Stromal cell of bone marrow (primary cell): ENCODE data around the gene CALML4.
"Not testable (repeated sequence)": the region's sequence is repeated elsewhere in the genome, so short reads cannot be mapped to it uniquely, and the experiment has no call there.

Experiments used
- DNase-seq: peaks from one replicate; pipeline ENCODE4 v3.0.0-alpha.2; 2012; ENCODE audit warnings: low read depth

CALML4 gene

GRCh38 chr15:68190048-68190447 lies 15.1 kb downstream of the CALML4 start:
- DNase-seq = no peak

DNA sequence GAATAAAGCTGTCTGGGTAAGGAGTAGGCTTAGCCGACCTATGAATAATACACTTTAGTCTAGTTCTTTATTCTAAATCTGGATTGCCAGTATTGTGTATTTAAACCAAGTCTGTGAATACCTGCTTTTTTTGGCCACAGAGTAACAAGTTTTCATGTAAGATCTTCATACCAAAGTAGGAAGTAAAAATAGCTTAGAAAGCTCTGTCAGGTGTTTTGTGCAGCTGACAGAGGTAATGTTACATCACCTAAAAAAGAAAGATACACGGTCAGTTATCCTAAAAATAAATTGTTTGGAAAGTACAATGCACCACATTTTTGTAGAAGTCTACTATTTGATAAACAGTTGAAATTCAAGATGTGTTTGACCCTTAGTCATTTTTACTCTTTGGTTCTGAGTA lies 16.5 kb downstream of the CALML4 start:
- DNase-seq = no peak

GRCh38 chr15:68187559-68187958 lies 17.6 kb downstream of the CALML4 start:
- DNase-seq = peak; percentile 34

DNA sequence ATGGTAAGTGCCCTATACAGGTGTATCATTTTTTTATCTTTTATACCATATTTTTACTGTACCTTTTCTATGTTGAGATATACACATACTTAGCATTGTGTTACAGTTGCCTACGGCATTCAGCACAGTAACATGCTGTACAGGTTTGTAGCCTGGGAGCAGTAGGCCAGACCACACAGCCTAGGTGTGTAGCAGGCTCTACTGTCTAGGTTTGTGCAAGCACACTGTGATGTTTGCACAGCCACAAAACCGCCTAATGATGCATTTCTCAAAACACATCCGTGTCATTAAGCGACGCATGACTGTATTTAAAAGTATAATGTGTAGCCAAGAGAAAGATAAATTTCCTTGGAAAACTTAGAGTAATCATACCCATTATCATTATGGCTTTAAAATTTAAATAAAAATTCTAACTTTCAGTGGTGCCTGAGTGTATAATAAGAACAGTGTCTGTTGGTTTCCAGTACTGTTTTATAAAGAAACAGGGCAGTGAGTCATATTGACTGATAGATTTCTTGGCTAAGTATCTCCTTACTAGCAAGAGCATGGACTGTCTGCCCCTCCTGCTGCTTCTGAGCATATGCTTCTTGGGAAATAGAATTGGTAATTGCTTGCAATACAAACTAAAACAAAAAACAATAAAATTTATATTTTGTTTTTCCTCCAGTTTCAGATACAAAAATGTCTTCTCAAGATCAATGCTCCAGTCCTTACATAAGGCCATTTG lies 18.3 kb downstream of the CALML4 start:
- peak; percentile 60 for DNase-seq

DNA sequence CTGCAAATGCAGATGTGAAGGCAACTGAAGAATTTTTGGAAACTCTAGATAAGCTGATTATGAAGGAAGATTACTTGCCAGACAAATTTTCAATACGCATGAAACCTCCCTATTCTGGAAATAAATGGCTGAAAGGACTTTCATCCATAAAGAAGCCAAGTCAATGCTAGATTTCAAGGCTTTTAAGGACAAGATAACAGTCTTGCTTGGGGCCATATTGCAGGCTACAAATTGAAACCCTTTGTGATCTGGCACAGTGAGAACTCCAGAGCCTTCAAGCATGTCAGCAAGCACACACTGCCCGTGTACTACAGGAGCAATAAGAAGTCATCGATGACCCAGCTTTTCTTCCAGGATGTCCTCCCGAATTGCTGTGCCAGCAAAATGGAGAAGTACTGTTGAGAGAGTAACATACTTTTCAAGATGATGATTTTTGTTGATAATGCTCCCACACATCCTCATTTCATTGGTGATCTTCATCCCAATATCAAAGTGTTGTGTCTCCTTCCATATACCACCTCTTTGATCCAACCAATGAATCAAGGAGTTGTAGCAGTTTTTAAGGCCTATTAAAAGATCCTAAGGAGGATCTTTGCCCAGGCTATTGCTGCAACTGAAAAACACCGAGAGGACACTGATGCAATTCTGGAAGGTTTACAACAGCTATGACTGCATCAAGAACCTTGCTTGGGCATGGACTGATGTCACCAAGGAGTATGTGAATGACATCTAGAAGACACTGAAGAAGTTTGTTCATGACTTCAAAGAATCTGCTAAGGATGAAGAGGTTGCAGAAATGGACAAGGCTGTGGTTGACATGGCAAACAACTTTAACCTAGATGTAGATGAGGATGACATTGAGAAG lies 20.3 kb downstream of the CALML4 start:
- DNase-seq = no peak

GRCh38 chr15:68183616-68184315 lies 21.4 kb downstream of the CALML4 start:
- no peak for DNase-seq

- DNase-seq = no peak
Measured at GRCh38 chr15:68177742-68178141, 27.4 kb downstream of the CALML4 start.

DNA sequence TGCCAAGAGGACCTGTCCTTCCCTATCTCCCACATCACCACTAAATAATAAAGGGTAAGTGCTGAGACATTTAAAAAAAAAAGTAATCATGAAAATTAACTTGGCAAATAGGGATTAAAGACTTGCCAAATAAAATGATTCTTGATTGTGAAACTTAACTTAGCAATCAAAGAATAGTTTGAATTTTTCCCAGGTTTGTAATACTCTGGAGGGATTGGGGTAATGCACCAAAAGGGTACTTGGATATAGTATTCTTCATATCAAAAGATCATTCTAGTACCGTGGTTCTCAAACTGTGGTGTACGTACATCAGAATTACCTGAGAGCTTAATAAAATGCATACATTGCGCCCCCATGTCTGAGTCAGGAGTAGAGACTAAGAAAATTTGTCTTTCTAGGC lies 28.5 kb downstream of the CALML4 start:
- DNase-seq = no peak

GRCh38 chr15:68175526-68175925 lies 29.6 kb downstream of the CALML4 start:
- DNase-seq = no peak

DNA sequence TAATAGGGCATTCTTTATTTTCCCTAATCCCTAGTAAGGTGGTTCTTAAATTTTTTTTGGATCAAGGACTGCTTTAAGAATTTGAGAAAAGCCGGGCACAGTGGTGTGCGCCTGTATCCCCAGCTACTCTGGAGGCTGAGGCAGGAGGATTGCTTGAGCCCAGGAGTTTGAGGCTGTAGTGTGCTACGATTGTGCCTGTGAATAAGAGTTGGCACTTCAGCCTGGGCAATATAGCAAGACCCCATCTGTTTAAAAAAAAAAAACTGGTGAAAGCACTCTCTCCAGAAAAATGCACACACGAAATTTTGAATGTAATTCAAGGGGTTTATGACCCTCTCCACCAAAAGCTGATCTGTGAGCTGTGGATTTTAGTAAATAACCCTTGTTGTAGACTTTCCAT lies 32.0 kb downstream of the CALML4 start:
- DNase-seq = no peak

DNA sequence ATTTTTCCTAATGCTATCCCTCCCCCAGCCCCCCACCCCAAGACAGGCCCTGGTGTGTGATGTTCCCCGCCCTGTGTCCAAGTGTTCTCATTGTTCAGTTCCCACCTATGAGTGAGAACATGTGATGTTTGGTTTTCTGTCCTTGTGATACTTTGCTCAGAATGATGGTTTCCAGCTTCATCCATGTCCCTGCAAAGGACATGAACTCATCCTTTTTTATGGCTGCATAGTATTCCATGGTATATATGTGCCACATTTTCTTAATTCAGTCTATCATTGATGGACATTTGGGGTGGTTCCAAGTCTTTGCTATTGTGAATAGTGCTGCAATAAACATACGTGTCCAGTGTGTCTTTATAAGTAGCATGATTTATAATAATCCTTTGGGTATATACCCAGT lies 33.1 kb downstream of the CALML4 start:
- DNase-seq = not testable (repeated sequence)

DNA sequence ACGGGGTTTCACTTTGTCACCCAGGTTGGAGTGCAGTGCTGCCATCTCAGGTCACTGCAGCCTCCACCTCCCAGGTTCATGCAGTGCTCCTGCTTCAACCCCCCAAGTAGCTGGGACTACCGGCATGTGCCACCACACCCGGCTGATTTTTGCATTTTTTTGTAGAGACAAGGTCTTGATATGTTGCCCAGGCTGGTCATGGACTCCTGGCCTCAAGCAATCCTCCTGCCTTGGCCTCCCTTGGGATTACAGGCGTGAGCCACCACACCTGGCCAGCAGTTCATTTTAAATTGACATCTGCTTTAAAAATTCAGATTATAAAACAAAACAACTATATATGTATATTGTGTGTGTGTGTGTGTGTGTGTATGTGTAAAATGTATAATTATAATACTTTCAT lies 38.3 kb downstream of the CALML4 start:
- no peak for DNase-seq

DNA sequence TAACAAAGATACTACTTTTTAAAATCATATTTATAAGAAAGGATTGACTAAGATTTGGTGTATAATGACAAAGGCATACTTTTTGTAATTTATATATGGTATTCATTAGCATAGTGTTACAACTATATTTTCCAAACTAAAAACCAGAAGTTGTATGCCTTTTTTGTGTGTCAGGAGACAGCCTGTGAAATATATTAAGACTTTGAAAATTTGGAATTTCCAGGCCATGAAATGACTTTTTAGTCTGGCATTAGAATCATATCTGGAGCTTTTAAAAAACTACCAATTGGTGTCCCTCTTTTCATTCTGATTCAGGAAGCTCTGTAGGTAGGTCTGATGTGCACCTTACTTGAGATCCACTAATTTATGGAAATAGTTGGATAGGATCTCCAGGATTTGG lies 41.9 kb downstream of the CALML4 start:
- no peak for DNase-seq

DNA sequence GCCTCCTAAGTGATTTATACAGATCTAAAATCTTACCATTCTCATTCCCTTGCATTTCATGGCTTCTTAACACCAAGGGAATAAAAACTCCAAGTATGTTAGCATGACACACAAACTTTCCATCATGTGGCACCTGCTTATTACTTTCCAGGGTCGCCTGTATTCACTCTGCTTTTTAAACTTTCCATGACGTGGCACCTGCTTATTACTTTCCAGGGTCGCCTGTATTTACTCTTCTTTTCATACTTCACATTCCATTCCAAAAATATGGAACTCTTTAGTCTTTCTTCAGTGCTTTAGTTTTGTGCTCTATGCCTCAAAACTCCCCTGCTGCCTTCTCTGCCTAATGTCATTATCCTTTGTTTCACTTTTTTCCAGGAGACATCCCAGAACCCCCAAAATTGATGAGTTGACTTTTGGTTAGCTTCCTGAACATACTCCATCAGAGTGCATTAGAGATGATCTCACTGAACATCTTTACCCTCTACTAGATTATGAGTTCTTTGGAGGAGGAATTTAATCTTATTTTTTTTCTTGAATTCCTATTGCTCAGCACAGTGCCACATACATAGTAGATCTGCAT lies 47.0 kb downstream of the CALML4 start:
- DNase-seq = no peak

DNA sequence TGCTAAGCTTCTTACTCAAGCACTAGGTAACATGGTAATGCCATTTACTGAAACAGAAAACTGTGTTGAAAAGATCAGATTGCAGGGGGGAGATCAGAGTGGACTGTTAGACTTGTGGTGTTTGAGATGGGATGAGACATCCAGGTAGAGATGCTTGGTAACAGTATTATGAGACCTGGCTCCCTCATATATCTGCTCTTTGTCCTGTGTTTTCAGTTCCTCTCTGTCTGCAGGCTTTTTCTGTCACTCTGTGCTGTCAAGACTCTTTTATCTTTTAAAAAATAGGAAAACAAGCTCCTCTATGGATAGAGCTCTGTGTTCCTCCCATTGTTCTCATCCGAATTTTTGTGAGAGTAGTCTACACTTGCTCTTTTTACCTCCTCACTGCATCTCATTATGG lies 48.1 kb downstream of the CALML4 start:
- DNase-seq = no peak

DNA sequence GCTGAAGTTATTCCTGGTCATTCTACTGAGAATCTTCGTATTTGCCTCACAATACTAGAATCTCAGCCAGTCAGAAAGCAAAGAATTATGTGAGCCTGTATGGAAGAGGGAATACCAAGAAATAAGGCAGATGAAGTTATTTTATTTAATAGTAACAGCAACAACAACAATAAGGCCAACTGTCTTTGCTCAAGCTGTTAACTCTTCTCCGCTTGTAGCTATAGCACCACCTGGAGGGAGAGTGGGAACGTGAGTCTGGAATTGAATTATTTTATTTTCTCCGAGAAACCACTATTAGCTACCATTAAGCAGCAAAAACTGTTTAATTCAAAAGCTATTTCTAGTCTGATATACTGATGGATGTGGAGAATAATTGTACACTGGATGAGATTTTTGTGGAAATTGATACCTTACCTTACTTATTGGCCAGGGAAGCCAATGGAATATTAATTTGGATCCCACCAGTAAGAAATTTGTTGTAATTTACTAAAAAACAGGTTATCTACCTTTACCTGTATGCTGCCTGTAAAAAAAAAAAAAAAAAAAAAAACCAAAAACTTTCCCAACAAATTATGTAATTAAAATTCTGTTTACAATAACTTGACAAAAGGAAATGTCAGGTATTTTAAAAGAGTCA lies 50.1 kb downstream of the CALML4 start:
- DNase-seq = peak; percentile 39

DNA sequence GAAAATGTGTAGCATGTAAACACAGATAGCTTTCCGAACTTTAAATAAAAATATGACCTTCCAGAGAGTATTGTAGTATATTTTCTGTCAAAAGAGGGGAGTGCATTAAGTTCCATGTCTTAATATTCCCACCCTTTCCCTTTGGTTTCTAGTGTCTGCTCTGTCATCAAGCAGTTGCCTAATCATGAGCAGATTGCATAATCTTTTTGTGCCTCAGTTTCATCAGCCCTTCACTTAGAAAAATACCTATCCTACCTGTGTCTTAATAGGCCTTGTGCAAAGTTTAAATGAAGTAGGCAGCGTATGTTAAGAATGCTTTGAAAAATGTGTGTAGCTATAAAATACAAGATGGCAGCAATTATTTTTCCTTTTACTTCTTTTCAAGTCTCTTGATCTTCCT lies 52.8 kb downstream of the CALML4 start:
- DNase-seq = no peak

DNA sequence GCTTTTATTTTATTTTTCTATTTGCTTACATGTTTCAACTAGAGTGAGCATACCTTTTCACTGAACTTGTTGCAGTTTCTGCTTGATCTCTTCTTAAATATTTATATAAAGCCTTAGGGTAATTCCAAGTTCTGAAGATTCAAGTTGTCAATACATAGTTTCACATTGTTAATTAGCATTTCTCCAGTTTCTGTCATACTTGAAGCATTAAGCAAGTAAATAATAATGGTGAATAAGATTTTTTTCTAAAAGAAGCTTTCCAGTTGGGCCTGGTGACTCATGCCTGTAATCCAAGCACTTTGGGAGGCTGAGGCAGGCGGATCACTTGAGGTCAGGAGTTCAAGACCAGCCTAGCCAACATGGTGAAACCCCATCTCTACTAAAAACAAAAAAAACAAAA lies 53.9 kb downstream of the CALML4 start:
- no peak for DNase-seq

DNA sequence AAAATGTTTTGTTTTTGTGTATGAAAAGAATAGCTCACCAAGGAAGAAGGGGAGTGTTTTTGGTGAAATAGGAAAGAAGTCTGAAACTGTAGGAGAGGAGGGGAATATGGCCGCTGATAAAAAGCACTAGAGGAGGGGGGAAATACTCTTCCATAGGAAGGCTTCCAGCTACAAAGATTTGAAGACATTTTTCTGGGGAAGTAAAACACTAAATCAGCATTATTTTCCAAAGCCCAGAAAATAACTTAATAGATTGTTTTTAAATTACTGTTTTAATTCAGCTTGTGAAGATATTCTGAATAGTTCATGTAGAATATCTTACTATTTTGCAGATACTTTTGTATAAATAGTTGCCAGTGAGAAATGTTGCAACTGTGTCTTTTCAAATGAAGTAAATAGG lies 54.9 kb downstream of the CALML4 start:
- no peak for DNase-seq

DNA sequence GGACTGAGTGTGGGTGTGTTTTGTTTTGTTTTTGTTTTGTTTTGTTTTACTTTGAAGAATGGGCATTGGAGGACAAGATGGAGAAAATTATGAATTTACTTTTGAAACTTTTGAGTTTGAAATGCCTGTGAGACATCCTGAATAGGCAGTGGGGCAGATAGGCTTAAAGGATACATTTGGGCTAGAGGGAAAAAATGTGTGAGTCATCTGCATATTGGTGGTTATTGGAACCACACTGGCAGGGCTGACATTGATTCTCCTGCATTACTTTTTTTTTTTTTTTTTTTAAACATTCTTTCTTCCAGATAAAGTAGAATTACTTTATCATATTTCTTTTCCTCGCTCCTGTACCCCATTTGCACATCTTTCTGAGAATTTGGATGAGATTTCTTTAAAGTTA lies 56.1 kb downstream of the CALML4 start:
- DNase-seq = peak; percentile 35

DNA sequence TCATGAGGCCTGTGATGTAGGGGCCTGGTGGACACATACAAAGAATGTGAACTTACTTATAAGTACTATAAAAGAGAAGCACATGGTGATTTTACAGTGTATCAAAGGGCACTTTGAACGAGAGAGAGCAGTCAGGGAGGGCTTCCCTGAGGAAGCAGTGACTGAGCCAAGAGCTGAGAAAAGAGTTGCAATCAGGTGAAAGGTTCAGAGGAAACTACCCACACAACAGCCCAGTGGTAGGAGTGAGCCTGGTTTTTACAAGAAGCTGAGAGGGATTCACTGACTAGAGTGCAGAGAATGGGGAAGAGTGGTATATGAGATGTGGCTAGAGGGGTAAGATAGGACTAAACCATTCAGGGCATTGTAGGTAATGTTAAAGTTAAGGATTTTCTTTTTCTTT lies 57.1 kb downstream of the CALML4 start:
- DNase-seq = no peak

- DNase-seq = peak; percentile 23
Measured at GRCh38 chr15:68145706-68146105, 59.4 kb downstream of the CALML4 start.
